HG03066 (cell line): ENCODE data around the gene SURF2.

ENCODE experiments used
- ATAC-seq: cut with Tn5 transposase; IDR thresholded peaks from one replicate; pipeline ENCODE4 v1.9.1; 2021; ENCODE audit warnings: low read depth; ENCODE audit not compliant: unreplicated experiment

The SURF2 gene

GRCh38 chr9:133335924-133336811 lies 20.2 kb upstream of the SURF2 start, which contains the start of gene SURF6:
SURF6 (minus strand) TSS chr9:133336188; CDS start chr9:133336132, 56 bp downstream.
- peak; percentile 83 for ATAC-seq

GRCh38 chr9:133339641-133340040 lies 16.7 kb upstream of the SURF2 start:
- no peak for ATAC-seq

DNA sequence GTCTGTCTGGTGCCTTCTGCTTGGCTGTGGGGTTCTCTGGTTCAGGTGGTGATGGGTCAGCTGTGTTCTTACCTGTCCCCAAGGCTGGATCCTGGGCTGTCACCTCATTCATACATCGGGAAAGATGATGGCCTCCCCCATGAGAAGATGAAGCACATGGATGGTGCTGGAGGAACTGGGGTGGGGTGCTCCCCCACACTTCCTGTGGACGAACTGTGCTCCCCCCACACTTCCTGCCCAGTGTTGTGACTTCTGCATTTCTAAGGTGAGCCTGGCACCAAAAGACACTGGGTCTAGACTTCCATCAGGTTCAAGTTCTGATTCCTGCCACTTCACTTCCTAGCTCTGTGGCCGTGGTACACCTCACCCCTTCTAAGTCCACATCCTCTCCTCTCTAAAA lies 16.1 kb upstream of the SURF2 start:
- ATAC-seq = no peak

DNA sequence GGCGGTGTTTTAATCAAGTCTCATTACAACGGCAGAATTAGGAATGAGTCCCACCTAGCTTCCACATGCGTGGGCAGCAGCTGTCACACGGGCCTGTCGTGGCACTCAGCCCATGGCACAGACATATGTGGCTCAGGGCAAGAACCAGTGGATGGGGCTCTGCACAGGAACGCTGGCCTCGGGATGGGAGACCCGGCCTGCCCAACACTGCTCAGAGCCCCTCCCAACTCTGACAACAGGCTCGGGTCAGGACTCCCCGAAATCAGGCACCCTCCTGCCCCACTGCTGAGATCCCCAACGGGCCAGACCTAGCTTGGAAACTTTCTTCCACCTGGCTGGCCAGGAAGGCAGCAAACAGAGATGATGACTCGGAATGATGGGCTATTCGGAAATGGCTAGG lies 15.4 kb upstream of the SURF2 start:
- ATAC-seq = no peak

GRCh38 chr9:133341369-133342068 lies 14.8 kb upstream of the SURF2 start:
- ATAC-seq = no peak

DNA sequence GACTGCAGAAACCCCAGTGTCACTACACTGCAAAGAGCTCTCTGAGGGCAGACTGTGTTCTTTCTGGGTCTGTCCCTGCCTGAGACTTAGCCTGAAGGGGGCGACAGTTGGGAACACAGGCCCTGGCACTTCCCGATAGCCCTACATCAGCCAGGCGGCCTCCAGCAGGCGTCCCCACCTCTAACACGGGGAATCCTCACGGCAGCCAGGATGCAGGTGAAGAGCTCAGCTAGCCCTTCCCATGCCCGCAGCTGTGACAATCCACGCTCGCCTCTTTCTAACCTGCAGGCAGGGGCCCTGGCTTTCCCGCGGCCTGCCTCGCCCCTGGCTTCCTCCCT lies 14.3 kb upstream of the SURF2 start:
- no peak for ATAC-seq

GRCh38 chr9:133342570-133342969 lies 13.8 kb upstream of the SURF2 start:
- no peak for ATAC-seq

DNA sequence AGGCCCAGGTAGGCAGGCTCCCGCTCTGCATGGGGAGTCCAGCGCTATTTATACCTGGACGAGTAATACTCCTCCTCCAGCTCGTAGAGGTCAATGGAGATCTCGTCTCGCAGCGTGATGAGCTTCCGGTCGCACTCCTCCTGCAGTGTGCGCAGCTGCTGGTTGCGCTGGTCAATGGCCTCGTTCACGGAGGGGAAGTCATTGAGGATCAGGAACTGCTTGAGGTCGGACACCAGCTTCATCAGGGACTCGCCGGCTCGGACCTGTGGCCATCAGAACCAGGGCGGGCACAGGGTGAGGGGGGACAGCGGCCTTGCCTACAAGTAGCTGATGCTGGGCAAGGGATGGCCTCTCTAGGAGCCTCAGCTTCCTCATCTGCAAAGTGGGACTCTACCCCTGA lies 12.3 kb upstream of the SURF2 start:
- no peak for ATAC-seq

DNA sequence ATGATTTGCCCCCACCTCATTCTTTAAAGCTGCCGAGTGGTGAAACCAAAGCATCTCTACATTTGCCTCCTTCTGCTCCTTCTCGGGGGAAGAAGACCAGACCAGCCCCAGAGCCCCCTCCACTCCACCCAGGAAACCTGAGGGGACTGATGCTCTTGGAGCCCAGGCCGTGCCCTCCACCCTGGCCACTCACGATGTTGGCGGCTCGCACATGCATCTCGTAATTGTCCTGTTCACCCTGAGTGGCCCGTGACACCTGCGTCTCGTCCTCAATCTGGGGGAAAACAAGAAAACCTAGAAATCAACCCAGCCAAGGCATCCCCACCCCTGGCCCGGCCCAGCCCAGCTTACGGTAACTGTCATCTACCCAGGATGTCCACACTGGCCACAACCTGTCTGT lies 11.4 kb upstream of the SURF2 start:
- ATAC-seq = no peak

DNA sequence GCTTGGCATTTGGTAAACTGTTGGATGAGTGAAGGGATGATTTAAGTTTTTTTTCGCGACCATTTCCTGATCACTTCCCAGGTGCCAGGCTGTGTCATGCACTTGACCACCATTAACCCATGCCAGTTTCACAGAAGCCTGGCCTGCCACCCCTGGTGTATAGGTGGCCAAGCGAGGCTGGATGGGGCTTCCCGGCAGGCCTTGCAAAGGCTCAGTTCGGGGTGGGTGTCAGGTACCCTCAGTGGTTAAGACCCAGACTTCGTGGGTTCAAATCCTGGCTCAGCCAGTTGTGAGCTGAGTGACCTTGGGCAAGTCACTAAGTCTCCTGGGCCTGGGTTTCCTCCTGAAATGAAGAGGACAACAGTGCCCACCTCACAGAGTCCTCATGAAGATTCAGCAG lies 10.8 kb upstream of the SURF2 start:
- ATAC-seq = no peak

- ATAC-seq = no peak
Measured at GRCh38 chr9:133346021-133346785, 10.1 kb upstream of the SURF2 start.

GRCh38 chr9:133347515-133347984 lies 8.8 kb upstream of the SURF2 start:
- no peak for ATAC-seq

- no peak for ATAC-seq
Measured at GRCh38 chr9:133347985-133348717, 8.2 kb upstream of the SURF2 start, which contains the start of the genes MED22 and RPL7A. MED22 (minus strand) TSS chr9:133348131; CDS start chr9:133346662, 1,469 bp downstream. RPL7A (plus strand) TSS chr9:133348218; CDS start chr9:133348244, 26 bp downstream.

DNA sequence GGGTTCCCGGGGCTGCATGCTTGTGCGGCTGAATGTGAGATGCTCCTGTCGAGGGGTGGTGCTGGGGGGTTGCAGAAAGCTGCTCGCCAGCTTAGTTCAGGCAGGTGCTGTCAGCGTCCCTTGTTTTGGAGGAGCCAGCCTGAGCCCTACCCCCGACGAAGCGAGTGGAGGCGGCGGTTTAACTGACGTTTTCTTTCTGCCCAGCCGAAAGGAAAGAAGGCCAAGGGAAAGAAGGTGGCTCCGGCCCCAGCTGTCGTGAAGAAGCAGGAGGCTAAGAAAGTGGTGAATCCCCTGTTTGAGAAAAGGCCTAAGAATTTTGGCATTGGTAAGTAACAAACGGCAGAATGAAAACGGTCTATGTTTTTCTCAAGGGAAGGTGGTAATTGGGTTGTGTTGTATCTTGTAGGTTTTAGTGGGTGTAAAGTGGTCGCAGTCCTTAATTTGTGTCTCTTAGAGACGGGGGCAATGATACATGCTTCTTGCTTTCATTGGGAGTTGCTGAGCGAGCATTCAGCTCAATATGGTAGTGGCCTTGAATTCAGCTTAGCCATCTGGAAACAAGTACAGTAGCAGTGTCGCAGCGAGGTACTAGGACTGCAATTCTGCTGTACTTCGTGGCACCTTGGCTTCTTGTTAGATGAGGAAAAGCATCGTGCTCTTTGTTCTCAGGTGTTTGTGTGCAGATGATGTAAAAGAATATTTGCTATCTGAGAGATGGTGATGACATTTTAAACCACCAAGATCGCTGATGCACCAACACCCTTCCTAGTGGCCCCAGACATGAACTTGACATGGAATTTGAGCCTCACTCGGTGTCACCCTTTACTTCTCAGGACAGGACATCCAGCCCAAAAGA lies 7.4 kb upstream of the SURF2 start:
- no peak for ATAC-seq

- ATAC-seq = no peak
Measured at GRCh38 chr9:133349965-133350616, 6.3 kb upstream of the SURF2 start.

DNA sequence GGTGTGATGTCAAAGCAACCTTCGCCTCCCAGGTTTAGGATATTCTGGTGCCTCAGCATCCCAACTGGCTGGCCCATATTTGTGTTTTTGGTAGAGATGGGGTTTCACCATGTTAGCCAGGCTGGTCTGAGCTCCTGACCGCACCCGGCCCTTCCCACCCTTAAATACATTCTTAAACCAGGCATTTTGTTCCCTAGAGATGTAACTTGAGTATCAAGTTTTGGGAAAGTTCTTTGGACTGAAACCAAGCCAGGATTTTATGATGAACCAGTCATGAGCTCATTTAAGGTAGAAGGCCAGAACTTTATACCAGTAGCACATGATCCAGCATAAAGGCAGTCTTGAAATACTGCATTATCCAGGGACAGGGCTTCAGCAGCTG lies 4.8 kb upstream of the SURF2 start:
- no peak for ATAC-seq

DNA sequence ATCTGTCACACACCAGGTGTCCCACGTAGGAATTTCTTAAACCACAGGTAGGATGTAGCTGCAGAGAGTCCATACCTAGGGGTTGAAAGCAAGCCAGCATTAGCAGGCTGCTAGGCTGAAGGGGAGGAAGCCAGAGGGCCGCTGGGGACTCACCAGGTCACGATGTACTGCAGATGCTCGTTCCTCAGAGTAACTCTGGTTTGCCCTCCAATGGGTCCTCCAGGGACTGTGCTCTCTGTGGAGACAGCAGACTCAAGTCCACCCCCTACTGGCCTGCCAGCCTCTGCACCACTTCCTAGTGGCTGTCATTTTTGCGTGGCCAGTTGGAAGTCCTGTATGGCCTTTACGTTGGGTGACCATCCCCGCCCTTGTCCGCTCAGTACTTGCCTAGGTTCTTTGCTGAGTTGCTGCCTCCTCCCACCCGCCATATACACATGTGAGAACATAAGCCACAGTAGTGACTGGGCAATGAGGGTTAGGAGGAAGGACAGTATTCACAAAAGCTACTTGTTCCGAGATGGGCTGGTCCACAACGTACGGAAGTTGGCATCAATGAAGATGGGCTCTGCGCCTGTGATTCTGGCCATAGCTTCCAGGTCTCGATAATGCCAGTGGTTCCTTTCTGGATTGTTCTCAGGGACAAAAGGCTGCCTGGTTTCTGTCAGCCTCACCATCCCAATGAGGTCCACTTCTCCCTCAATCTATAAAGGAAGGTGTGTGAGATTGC lies 4.3 kb upstream of the SURF2 start:
- ATAC-seq = no peak

DNA sequence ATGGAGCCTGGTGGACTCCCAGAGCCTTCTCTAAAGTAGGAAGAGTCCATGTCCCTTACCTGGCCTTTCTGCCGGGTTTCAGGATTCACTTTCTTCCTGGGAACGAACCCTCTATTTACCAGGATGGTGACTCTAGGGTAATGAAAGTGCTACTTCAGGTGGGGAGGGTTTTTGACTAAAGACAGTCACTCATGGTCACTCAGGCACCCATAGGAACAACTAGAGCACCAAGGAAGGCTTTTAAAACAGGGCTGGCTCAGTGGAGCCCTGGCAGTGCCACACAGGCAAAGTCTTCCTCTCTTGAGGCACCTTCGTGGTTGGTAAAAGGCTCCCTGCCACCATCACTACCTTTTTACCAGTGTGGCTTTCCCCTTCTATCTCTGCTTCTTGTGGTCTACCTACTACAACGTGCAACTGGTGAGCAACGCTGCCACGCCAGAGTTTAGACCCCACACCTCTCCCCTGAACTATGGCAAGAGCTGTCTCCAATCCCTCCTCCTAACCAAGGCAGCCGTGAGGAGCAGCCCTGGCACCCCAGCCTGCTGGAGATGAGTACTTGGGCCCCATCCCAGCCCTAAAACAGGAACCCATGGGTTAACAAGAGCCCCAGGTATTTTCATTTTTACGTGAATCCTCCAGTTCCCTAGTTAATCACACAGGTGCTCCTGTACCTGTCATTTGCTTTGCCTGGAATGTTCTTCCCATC lies 3.6 kb upstream of the SURF2 start:
- ATAC-seq = no peak
